Upper lobe of left lung (tissue), 6 donors: ENCODE data around the gene BMP6. TPM values are rescaled to one million over a fixed set of nuclear protein-coding genes. Genes with fewer than 3 reads are reported as not detected.

Source experiments
- ATAC-seq, 2 donors: fragments of 200-7000 bp; cut with Tn5 transposase; one replicate each; pipeline ENCODE4 v1.9.1; 2022; ENCODE audit warnings: mild to moderate bottlenecking in 2 of 2, moderate library complexity in 2 of 2; ENCODE audit not compliant: low FRiP score in 2 of 2
- DNase-seq, 2 donors: peaks; one replicate each; pipeline ENCODE4 v3.0.0-alpha.2; 2019 to 2020
- H3K27ac ChIP-seq, 4 donors: fragments of 200-600 bp; sonication (generic); one replicate each; pipeline ENCODE4 v1.5.1; 2016 to 2019
- H3K27me3 ChIP-seq, 4 donors: fragments of 200-600 bp; sonication (generic); one replicate each; pipeline ENCODE4 v1.5.1; 2017 to 2019
- H3K36me3 ChIP-seq, 4 donors: fragments of 200-600 bp; sonication (generic); one replicate each; pipeline ENCODE4 v1.5.1; 2016 to 2019
- H3K4me1 ChIP-seq, 4 donors: fragments of 200-600 bp; sonication (generic); one replicate each; pipeline ENCODE4 v1.5.1; 2018 to 2019
- H3K4me3 ChIP-seq, 4 donors: fragments of 200-600 bp; sonication (generic); one replicate each; pipeline ENCODE4 v1.5.1; 2017 to 2019; ENCODE audit warnings: mild to moderate bottlenecking in 2 of 4, moderate library complexity in 1 of 4
- H3K9me3 ChIP-seq, 4 donors: fragments of 200-600 bp; sonication (generic); one replicate each; pipeline ENCODE4 v1.5.1; 2018 to 2019
- EP300 ChIP-seq, 4 donors: sonication (generic); formaldehyde crosslinking; IDR thresholded peaks; one replicate each; pipeline ENCODE4 v1.5.1; 2017; ENCODE audit warnings: antibody characterized with exemption in 4 of 4, control low read depth in 2 of 4
- POLR2A ChIP-seq, 4 donors: fragments of 450-650 bp; IDR thresholded peaks; one replicate each; pipeline ENCODE4 v1.5.1; 2016 to 2017; ENCODE audit warnings: antibody characterized with exemption in 4 of 4, mild to moderate bottlenecking in 2 of 4
- POLR2AphosphoS5 ChIP-seq, 2 donors: sonication (generic); formaldehyde crosslinking; IDR thresholded peaks; one replicate each; pipeline ENCODE4 v1.5.1; 2017; ENCODE audit warnings: antibody characterized with exemption in 2 of 2
- WGBS, 2 donors: methylation state at CpG; one replicate each; pipeline ENCODE4 v1.1.5; 2017 to 2018; 5-methylcytosine and 5-hydroxymethylcytosine counted together
- total RNA-seq, 6 donors: library from RNA; depleted of rRNA in 4 of 6; stranded (reverse); fragments of >200 nt in 4 of 6; gene quantifications; one replicate each; pipeline versions ENCODE4 v1.1.0 to v1.2.1, GENCODE V29; 2016 to 2021
- TF ChIP-seq, protein P1 (sequence below), 6 experiments: fragments of 450-650 bp in 4 of 6; fragments of 200-600 bp in 2 of 6; sonication (generic) in 2 of 6; IDR thresholded peaks; one replicate each; pipeline ENCODE4 v1.5.1; 2016 to 2019; ENCODE audit warnings: antibody characterized with exemption in 6 of 6
- donor health status: DM: no; HTN: no; CAD: no; lungs with moderate emphysema.
- donor health status: DM: no; HTN: yes; CAD: no; lungs with severe emphysema.

Gene BMP6
- total RNA-seq, 6 donors from 2014 or later: 1.0 to 25.4 (median 5.2) TPM

DNA sequence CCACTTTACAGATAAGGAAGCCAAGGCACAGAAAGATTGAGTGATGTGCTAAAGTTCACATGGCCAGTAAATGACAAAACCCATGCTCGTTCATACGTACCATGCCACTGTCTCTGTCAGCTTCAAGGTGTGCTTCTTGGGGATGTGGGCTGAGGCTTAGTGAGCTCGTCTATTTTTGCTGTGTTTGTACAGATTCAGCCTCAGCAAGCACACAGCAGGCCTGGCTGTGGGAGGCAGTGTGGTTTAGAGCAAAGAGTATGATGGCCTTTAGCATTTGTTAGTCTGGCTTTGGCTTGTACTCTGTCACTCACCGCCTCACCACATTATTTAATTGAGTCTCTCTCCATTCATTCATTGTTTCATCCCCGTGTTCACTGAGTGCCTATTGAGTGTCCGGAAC is 55.3 kb downstream of the BMP6 start:
- no peak for DNase-seq
- Histone ChIP-seq H3K4me3 (no peak overlapping the region), H3K9me3 (no peaks in the 10 kb centered on the region), H3K4me1 (peaks cover 7 to 10% (median 8%) of the 10 kb centered on the region in 4 donors), H3K27ac (no peak overlapping the region), H3K27me3 (no peaks in the 10 kb centered on the region), H3K36me3 (no peaks in the 10 kb centered on the region)
- peak in 1 of 2 donors; percentile 12 for ATAC-seq
- no peak for TF ChIP-seq POLR2A (IDR thresholded peaks at IDR 0.05)
- no peak for TF ChIP-seq POLR2AphosphoS5 (IDR thresholded peaks at IDR 0.05)
- no peak for TF ChIP-seq EP300 (IDR thresholded peaks at IDR 0.05)
- TF ChIP-seq, protein P1, sequence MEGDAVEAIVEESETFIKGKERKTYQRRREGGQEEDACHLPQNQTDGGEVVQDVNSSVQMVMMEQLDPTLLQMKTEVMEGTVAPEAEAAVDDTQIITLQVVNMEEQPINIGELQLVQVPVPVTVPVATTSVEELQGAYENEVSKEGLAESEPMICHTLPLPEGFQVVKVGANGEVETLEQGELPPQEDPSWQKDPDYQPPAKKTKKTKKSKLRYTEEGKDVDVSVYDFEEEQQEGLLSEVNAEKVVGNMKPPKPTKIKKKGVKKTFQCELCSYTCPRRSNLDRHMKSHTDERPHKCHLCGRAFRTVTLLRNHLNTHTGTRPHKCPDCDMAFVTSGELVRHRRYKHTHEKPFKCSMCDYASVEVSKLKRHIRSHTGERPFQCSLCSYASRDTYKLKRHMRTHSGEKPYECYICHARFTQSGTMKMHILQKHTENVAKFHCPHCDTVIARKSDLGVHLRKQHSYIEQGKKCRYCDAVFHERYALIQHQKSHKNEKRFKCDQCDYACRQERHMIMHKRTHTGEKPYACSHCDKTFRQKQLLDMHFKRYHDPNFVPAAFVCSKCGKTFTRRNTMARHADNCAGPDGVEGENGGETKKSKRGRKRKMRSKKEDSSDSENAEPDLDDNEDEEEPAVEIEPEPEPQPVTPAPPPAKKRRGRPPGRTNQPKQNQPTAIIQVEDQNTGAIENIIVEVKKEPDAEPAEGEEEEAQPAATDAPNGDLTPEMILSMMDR (IDR thresholded peaks at IDR 0.05): no peak
- WGBS, 2 donors: 78 to 94% methylated on average over 6 of the region's 6 CpGs

DNA sequence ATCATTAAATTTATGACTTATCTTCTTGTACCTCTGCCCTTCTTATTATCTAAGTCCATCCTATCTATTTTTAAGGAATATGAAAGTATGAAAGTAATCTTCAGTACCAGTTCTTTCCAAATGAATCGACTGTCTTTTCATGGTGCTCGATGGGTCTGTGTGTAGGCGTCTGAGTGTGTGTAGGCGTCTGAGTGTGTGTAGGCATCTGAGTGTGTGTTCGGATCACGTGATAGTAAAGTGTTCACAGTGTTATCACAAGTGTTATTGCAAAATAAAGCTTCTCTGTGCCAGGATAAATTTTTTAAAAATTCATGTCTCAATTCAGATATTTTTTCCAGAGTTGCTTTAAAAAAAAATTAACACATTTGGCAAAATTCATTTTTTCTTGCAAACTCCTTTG is 58.3 kb downstream of the BMP6 start:
- no peaks in the 10 kb centered on the region for H3K9me3 ChIP-seq
- ATAC-seq (no peak), DNase-seq (no peak)
- no peak overlapping the region for H3K4me3 ChIP-seq
- 73 to 76% methylated on average over 6 of the region's 6 CpGs for WGBS, 2 donors
- peaks cover 9 to 16% (median 13%) of the 10 kb centered on the region in 4 donors for H3K4me1 ChIP-seq
- no peaks in the 10 kb centered on the region for H3K27me3 ChIP-seq
- H3K36me3 ChIP-seq: no peaks in the 10 kb centered on the region
- no peak overlapping the region for H3K27ac ChIP-seq
- TF ChIP-seq POLR2A (IDR thresholded peaks at IDR 0.05) (no peak), POLR2AphosphoS5 (IDR thresholded peaks at IDR 0.05) (no peak), EP300 (IDR thresholded peaks at IDR 0.05) (no peak)
- TF ChIP-seq, protein P1 (IDR thresholded peaks at IDR 0.05): no peak

DNA sequence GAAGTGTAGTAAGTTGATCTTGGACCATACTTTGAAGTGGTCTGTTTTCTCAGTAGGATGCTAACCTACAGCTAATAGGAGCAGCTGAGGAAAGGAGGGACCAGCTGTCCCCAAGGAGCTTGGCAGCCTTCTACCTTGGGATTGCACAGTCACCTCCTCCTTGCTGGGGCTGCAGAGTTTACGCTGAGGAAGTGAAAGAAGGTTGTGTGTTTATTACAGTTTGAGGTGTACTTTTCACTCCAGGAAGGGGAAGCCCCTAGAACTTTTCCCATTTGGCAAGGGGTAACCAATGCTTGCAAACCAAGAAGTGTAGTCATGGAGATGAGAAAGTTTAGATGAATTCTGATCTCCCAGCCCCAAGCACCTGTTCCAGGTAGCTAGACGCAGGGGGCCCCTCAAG is 58.8 kb downstream of the BMP6 start:
- ATAC-seq (no peak), DNase-seq (no peak)
- Histone ChIP-seq H3K9me3 (no peaks in the 10 kb centered on the region), H3K27me3 (no peaks in the 10 kb centered on the region), H3K36me3 (no peaks in the 10 kb centered on the region), H3K27ac (no peak overlapping the region), H3K4me3 (no peak overlapping the region), H3K4me1 (peaks cover 9 to 16% (median 13%) of the 10 kb centered on the region in 4 donors)
- 61 to 72% methylated on average over 2 of the region's 2 CpGs for WGBS, 2 donors
- TF ChIP-seq POLR2A (IDR thresholded peaks at IDR 0.05) (no peak), POLR2AphosphoS5 (IDR thresholded peaks at IDR 0.05) (no peak)
- TF ChIP-seq, protein P1 (IDR thresholded peaks at IDR 0.05): no peak

DNA sequence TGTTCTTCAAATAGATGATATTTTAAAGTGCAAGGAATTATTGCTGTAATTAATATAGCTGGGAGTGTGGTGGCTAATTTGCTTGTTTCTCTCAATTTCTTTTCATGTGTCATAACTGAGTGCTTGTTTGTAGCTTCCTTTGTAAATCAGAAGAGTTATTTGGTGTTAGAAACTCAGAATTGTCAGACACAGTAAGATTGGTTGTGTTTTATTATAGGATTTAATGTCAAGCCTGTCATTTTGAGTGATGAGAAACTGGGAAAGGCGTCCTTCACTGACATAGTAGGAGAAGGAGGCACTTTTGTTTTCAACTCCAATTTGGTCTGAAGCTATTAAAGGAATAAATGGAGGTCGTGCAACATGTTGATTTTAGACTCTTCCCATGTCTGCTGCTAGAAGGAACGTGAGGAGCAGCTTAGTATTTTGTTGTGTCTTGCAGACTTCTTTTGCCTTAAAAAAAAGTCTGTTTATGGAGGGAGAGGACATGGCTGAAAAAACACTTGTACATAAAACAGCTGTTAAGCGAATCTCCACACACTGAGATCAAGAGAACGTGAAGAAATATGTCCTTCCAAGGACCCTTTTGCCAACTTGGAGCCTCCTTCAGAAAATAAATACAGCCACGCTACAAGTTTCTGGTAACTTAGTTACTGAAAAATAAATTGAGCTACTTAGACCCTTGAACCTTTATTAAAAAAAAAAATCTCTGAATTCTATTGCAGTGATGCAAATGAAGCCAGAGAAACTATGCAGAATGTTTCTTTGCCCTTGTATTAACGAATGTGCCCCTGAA is 59.5 kb downstream of the BMP6 start:
- WGBS, 2 donors: 54 to 56% methylated on average over 7 of the region's 7 CpGs
- no peak for DNase-seq
- Histone ChIP-seq H3K9me3 (no peaks in the 10 kb centered on the region), H3K4me1 (peaks cover 9 to 16% (median 13%) of the 10 kb centered on the region in 4 donors), H3K4me3 (no peak overlapping the region), H3K27ac (no peak overlapping the region), H3K27me3 (no peaks in the 10 kb centered on the region), H3K36me3 (no peaks in the 10 kb centered on the region)
- TF ChIP-seq, protein P1 (IDR thresholded peaks at IDR 0.05): no peak
- TF ChIP-seq EP300 (IDR thresholded peaks at IDR 0.05) (no peak), POLR2A (IDR thresholded peaks at IDR 0.05) (no peak), POLR2AphosphoS5 (IDR thresholded peaks at IDR 0.05) (no peak)
- ATAC-seq: no peak
